ENCODE measurements around the gene ACIN1. TPM values are rescaled to one million over a fixed set of nuclear protein-coding genes. Genes with fewer than 3 reads are reported as not detected.

The ACIN1 gene
- total and polyA plus RNA-seq, 10 of the 15 experiments (the other 5 are each of a cell fraction or from before 2014, with no cell fraction given) = 4.3 to 148 (median 93.4) TPM

DNA sequence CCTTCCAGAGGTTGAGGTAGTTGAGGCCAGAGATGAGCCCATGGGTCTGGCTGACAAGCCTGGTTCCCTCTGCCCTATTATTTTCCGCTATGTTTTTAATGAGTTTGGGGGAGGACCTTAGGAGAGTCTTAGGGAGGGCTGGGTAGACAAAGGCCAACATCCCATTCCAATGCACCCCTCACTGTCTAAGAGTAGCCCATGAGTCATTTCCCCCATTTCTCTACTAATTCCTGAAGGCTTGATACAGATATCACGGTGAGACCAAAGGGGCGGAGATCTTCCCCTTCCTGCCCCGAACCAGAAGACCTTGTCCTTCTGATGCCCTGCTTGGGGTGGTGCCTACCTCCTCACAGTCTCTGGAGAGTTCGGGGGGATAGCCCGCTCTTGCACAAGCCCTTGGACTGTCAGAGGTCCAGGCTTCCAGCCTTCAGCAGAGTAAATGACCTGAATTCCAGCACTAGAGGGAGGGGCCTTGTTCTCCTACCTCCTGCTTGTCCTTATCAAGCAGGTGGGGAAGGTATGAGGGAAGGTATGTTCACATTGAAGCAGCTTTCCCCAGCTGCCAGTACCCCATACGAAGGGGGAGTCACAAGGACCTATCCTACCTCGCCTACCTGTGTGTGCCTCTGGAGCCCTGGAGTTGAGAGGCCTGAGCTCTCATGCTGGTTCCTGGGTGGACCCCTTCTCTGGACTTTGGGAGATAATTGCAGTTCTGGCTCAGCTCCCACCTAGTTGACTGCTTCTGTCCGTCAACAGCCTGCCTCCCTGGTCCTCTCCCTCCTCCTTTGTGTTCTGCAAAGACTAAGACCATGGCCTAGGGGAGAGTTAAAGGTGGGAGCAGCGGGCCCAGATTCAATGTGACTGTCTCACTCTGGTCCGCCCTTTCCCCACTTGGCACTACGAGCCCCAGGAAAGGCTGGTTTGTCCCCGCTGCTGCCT, 49.2 kb downstream of the ACIN1 start:
- Histone ChIP-seq H3K79me2 (ENCODE audit: control insufficient read depth, insufficient read depth, low read length) (no peaks in the 10 kb centered on the region), H3K9me3 (replicated peaks; ENCODE audit: control insufficient read depth, insufficient read depth, low read length) (no peaks in the 10 kb centered on the region), H3K36me3 (ENCODE audit: control insufficient read depth in 2 of 2, insufficient read depth in 2 of 2, low read length in 1 of 2) (no peaks in the 10 kb centered on the region), H2AFZ (ENCODE audit: control insufficient read depth, low read depth, low read length) (no peak overlapping the region), H3K4me3 (no peak overlapping the region), H3K27ac (ENCODE audit: control insufficient read depth, insufficient read depth) (no peak overlapping the region), H3K4me1 (ENCODE audit: control insufficient read depth, insufficient read depth, low read length) (no peaks in the 10 kb centered on the region), H3K27me3 (replicated peaks in 1 of 2; ENCODE audit: control insufficient read depth in 2 of 2, insufficient read depth in 2 of 2, low read length in 1 of 2) (no peaks in the 10 kb centered on the region; a peak in 2 of 4 replicates), H4K20me1 (ENCODE audit: control insufficient read depth, insufficient read depth) (no peaks in the 10 kb centered on the region), H3K4me2 (ENCODE audit: control insufficient read depth, insufficient read depth) (no peak overlapping the region), H3K9ac (ENCODE audit: control insufficient read depth, insufficient read depth, low read length) (no peak overlapping the region)
- SMC1A ChIA-PET (ENCODE audit: uncharacterized antibody, unreplicated experiment) = interaction anchor here (0.6 kb wide), 1 partner anchor 51 kb away, joined by 3 read pairs; no protein-coding TSS in a partner anchor
- POLR2A ChIA-PET = no interaction called here
- intact Hi-C loops (cut with micrococcal nuclease; ENCODE audit: unreplicated experiment) (no loop called here), in situ Hi-C loops (cut with MboI) (no loop called here)
- TF ChIP-seq IKZF1 (conservative IDR thresholded peaks at IDR 0.05) (no peak), MTA2 (IDR thresholded peaks at IDR 0.05; ENCODE audit: low read depth) (no peak), RELA (IDR thresholded peaks at IDR 0.05; ENCODE audit: borderline replicate concordance, partially characterized antibody) (no peak), SUPT20H (IDR thresholded peaks at IDR 0.05; ENCODE audit: borderline replicate concordance, control insufficient read depth, low read depth, low read length) (no peak), TBL1XR1 (IDR thresholded peaks at IDR 0.05; ENCODE audit: low read depth, low read length) (no peak), LARP7 (IDR thresholded peaks at IDR 0.05) (no peak), JUND (IDR thresholded peaks at IDR 0.05; ENCODE audit: low read depth, low read length) (no peak)
- TF ChIP-seq, protein P1, sequence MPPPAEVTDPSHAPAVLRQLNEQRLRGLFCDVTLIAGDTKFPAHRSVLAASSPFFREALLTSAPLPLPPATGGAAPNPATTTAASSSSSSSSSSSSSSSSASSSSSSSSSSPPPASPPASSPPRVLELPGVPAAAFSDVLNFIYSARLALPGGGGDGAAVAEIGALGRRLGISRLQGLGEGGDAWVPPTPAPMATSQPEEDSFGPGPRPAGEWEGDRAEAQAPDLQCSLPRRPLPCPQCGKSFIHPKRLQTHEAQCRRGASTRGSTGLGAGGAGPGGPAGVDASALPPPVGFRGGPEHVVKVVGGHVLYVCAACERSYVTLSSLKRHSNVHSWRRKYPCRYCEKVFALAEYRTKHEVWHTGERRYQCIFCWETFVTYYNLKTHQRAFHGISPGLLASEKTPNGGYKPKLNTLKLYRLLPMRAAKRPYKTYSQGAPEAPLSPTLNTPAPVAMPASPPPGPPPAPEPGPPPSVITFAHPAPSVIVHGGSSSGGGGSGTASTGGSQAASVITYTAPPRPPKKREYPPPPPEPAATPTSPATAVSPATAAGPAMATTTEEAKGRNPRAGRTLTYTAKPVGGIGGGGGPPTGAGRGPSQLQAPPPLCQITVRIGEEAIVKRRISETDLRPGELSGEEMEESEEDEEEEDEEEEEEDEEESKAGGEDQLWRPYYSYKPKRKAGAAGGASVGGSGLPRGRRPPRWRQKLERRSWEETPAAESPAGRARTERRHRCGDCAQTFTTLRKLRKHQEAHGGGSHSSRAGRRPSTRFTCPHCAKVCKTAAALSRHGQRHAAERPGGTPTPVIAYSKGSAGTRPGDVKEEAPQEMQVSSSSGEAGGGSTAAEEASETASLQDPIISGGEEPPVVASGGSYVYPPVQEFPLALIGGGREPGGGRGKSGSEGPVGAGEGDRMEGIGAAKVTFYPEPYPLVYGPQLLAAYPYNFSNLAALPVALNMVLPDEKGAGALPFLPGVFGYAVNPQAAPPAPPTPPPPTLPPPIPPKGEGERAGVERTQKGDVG (CRISPR knock-in tag; IDR thresholded peaks at IDR 0.05) = no peak
- TF ChIP-seq, protein P2, sequence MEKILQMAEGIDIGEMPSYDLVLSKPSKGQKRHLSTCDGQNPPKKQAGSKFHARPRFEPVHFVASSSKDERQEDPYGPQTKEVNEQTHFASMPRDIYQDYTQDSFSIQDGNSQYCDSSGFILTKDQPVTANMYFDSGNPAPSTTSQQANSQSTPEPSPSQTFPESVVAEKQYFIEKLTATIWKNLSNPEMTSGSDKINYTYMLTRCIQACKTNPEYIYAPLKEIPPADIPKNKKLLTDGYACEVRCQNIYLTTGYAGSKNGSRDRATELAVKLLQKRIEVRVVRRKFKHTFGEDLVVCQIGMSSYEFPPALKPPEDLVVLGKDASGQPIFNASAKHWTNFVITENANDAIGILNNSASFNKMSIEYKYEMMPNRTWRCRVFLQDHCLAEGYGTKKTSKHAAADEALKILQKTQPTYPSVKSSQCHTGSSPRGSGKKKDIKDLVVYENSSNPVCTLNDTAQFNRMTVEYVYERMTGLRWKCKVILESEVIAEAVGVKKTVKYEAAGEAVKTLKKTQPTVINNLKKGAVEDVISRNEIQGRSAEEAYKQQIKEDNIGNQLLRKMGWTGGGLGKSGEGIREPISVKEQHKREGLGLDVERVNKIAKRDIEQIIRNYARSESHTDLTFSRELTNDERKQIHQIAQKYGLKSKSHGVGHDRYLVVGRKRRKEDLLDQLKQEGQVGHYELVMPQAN (conservative IDR thresholded peaks at IDR 0.05) = no peak
- CTCF ChIA-PET = interaction anchor here (0.9 to 18.3 kb wide), 2 partner anchors 53 to 72 kb away, joined by 3 to 853 read pairs; partner anchors contain the start of gene AJUBA
- WGBS (ENCODE audit: insufficient coverage, insufficient replicate concordance, low lambda C conversion rate, missing lambda C conversion rate) = 48% methylated on average over 13 of the region's 13 CpGs
- no TSS peak for BruUV-seq (replicated peaks)
- FAIRE-seq (no peak), DNase-seq (ENCODE audit: low read depth, low spot score) (no peak), ATAC-seq (no peak)
- RAD21 ChIA-PET (ENCODE audit: unreplicated experiment) = interaction anchor here (1.4 kb wide), 1 partner anchor 59 kb away, joined by 3 read pairs; no protein-coding TSS in a partner anchor

Measured in GM12878 (cell line).